Omental fat pad (tissue), 4 donors: ENCODE measurements around the gene PLEK. TPM values are rescaled to one million over a fixed set of nuclear protein-coding genes. Genes with fewer than 3 reads are reported as not detected.
A peak's percentile ranks its signal among the peaks of the same experiment; 100 is the strongest.

Experiments used
- ATAC-seq: fragments of 150-250 bp; one replicate; pipeline ENCODE4 v1.9.1; 2016; ENCODE audit warnings: mild to moderate bottlenecking, moderate library complexity; ENCODE audit not compliant: low FRiP score
- DNase-seq: peaks from one replicate; pipeline ENCODE4 v3.0.0-alpha.2; 2019; ENCODE audit warnings: low spot score
- CTCF ChIP-seq, 3 donors: fragments of 450-650 bp; IDR thresholded peaks; one replicate each; pipeline ENCODE4 v1.5.1; 2016 to 2017; ENCODE audit warnings: antibody characterized with exemption in 3 of 3, mild to moderate bottlenecking in 3 of 3, moderate library complexity in 2 of 3
- total RNA-seq, 4 donors: library from RNA; depleted of rRNA; stranded (reverse); fragments of >200 nt; gene quantifications; one replicate each; pipeline ENCODE4 v1.1.0, GENCODE V29; 2016

Gene PLEK
- total RNA-seq, 4 donors from 2014 or later = 16.9 to 55.1 (median 31.9) TPM

GRCh38 chr2:68428746-68429145, 63.7 kb downstream of the PLEK start:
- TF ChIP-seq CTCF (IDR thresholded peaks at IDR 0.05) = no peak
- ATAC-seq (no peak), DNase-seq (no peak)

- no peak for TF ChIP-seq CTCF (IDR thresholded peaks at IDR 0.05)
- DNase-seq = no peak
- peak; percentile 50 for ATAC-seq
Measured at GRCh38 chr2:68429311-68429826, 64.3 kb downstream of the PLEK start.

- no peak for TF ChIP-seq CTCF (IDR thresholded peaks at IDR 0.05)
- DNase-seq (no peak), ATAC-seq (no peak)
Measured at GRCh38 chr2:68431316-68431972, 66.4 kb downstream of the PLEK start.

DNA sequence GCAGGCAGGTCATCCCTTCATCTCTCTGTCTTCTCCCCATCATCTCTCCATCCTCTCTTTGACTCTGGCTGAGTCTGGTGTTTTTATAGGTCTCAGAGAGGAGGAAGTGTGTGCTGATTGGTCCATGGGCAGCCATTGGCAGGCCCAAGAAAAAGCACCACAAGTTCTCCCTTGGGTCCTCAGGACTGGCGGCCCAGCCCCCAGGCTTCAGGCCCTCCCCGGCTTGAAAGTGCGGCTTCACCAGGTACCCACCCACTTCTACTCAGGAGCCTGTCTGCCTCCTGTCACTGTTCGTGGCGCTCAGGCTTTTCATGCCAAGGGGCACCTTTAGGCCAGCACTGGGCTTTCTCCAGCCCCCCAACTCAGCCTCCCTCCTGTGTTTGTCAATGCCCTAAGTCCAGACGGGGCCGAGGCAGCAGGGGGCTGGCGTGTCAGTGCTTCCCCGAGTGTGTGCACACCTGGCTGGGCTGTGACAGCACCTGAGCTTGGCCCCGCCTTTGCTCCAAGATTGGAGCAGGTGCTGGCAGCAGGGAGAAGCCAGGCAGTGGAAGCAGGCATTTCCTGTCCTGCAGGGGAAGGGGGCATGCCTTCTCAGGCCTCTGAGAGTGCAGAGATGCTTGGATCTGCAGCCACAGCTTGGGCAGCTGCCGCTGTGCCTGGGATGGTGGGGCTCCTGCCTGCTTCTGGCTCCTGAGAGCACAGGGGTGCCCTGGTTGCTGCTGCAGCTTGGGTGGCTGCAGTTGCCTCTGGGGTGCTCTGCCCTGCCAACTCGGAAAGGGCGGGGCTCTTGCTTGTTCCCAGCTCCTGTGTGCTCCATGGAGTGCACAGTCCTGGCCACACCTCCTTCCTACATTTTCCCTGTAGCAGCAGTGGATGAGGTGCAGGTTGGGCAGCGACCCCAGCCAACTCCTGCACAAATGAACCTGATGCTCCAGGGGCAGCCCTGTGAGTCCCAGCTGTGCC, 67.9 kb downstream of the PLEK start:
- DNase-seq = no peak
- TF ChIP-seq CTCF (IDR thresholded peaks at IDR 0.05) = no peak
- no peak for ATAC-seq

DNA sequence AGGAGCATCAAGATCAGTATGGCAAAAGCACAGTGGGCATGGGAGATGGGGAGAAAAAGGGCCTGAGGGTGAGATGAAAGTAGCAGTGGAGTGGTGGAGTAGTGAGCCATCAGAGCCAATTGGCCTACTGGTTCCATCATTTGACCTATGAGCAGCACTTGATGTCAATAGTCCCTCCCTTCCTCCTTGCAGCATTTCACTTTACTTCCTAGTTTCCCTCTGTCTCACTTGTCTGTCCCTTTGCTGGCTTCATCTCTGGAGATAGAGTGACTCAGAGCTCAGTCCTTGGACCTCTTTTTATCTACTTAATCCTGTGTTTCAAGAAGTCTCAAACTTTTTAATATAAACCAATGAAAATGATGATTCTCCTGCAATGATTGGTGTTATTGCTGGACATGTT, 69.9 kb downstream of the PLEK start:
- no peak for TF ChIP-seq CTCF (IDR thresholded peaks at IDR 0.05)
- DNase-seq (no peak), ATAC-seq (no peak)

GRCh38 chr2:68435615-68436014, 70.5 kb downstream of the PLEK start:
- no peak for DNase-seq
- no peak for TF ChIP-seq CTCF (IDR thresholded peaks at IDR 0.05)
- ATAC-seq = no peak
